ENCODE measurements around the gene NOVA2. TPM values are rescaled to one million over a fixed set of nuclear protein-coding genes. Genes with fewer than 3 reads are reported as not detected.

Gene NOVA2
- total and polyA plus RNA-seq, 2 donors (not counting 3 experiments of a cell fraction or from before 2014, with no cell fraction given): 5.6 to 34.2 TPM

- Histone ChIP-seq H2AFZ (ENCODE audit: low read depth, low read length) (no peak overlapping the region), H3K36me3 (ENCODE audit: control insufficient read depth in 2 of 2, extremely low read depth in 1 of 2, insufficient read depth in 2 of 2, low read length in 2 of 2) (peaks cover 0 to 7% of the 10 kb centered on the region in 2 experiments), H4K20me1 (replicated peaks; ENCODE audit: control insufficient read depth, extremely low read depth, insufficient read depth, low read length) (no peaks in the 10 kb centered on the region), H3K9me3 (replicated peaks; ENCODE audit: control insufficient read depth, insufficient read depth, low read length) (no peaks in the 10 kb centered on the region), H3K79me2 (ENCODE audit: control insufficient read depth, insufficient read depth, low read length) (peaks cover 9% of the 10 kb centered on the region), H3K27me3 (ENCODE audit: control insufficient read depth in 2 of 2, insufficient read depth in 2 of 2, low read length in 2 of 2) (peaks cover 0 to 3% of the 10 kb centered on the region in 2 experiments), H3K4me3 (replicated peaks in 1 of 3; ENCODE audit: insufficient read depth in 1 of 3, low read depth in 1 of 3, low read length in 3 of 3) (peak overlapping the region in 2 of 3 experiments; percentile 52 to 80), H3K4me1 (ENCODE audit: control insufficient read depth, extremely low read depth, insufficient read depth, low read length) (peaks cover 23% of the 10 kb centered on the region), H3K9me1 (replicated peaks; ENCODE audit: control insufficient read depth, extremely low read depth, insufficient read depth, low read length) (no peaks in the 10 kb centered on the region), H3K9ac (replicated peaks; ENCODE audit: extremely low read depth, insufficient read depth, low read length) (no peak overlapping the region), H3K4me2 (ENCODE audit: insufficient read depth, low read length) (peak overlapping the region; percentile 27), H3K27ac (ENCODE audit: insufficient read depth, low read depth, low read length) (no peak overlapping the region)
- DNase-seq (ENCODE audit: low read depth, low spot score) (no peak), FAIRE-seq (no peak)
- TF ChIP-seq FOS (IDR thresholded peaks at IDR 0.05; ENCODE audit: borderline replicate concordance, insufficient read depth, low read length) (no peak), CTCF (IDR thresholded peaks at IDR 0.05; ENCODE audit: extremely low read depth in 1 of 2, insufficient read depth in 1 of 2, low read depth in 1 of 2, low read length in 2 of 2) (no peak), MAX (IDR thresholded peaks at IDR 0.05; ENCODE audit: insufficient read depth, insufficient read length) (no peak), MYC (IDR thresholded peaks at IDR 0.05; ENCODE audit: low read depth, low read length) (no peak), POLR2A (IDR thresholded peaks at IDR 0.05; ENCODE audit: low read depth, low read length) (no peak), JUN (IDR thresholded peaks at IDR 0.05; ENCODE audit: borderline replicate concordance, insufficient read depth, insufficient read length, low read depth) (no peak), EZH2 (IDR thresholded peaks at IDR 0.05; ENCODE audit: borderline replicate concordance, low read depth, low read length, severe bottlenecking) (no peak)
- dilution Hi-C loops (cut with MboI; ENCODE audit: extremely low pct_ligation_motif_present, low sequenced_read_pairs) (no loop called here), intact Hi-C loops (cut with micrococcal nuclease) (loop anchor here (5.0 kb wide), 1 partner anchor 36 kb away; no protein-coding TSS in a partner anchor)
- ChIA-PET CTCF (interaction anchor here (1.5 kb wide), 1 partner anchor 57 kb away, joined by 5 read pairs; no protein-coding TSS in a partner anchor), POLR2A (no interaction called here)
- no TSS peak for BruUV-seq (replicated peaks)
These were observed 2.3 kb downstream of the NOVA2 start for GRCh38 chr19:45971260-45971902.
